Neural cell (in vitro differentiated cells): Measurements from ENCODE around the gene FGL2.

ENCODE experiments used
- EP300 ChIP-seq: fragments of 450-650 bp; conservative IDR thresholded peaks from 2 replicates; pipeline ENCODE4 v1.6.1; 2014; ENCODE audit warnings: antibody characterized with exemption, mild to moderate bottlenecking, moderate library complexity; ENCODE audit not compliant: poor library complexity, severe bottlenecking
- EZH2 ChIP-seq: fragments of 200-600, 300-800 bp; shearing (Covaris generic), sonication (generic); IDR thresholded peaks from 2 replicates; pipeline ENCODE4 v1.6.1; 2014; ENCODE audit warnings: antibody characterized with exemption, low read length, borderline replicate concordance, mild to moderate bottlenecking; ENCODE audit not compliant: insufficient read depth, poor library complexity, severe bottlenecking
- POLR2AphosphoS5 ChIP-seq: IDR thresholded peaks from 2 replicates; pipeline ENCODE4 v1.6.1; 2012
- TF ChIP-seq, protein P1 (sequence below): fragments of 450-650 bp; IDR thresholded peaks from 2 replicates; pipeline ENCODE4 v1.5.1; 2014; ENCODE audit warnings: antibody characterized with exemption, mild to moderate bottlenecking, moderate library complexity; ENCODE audit not compliant: poor library complexity, severe bottlenecking

DNA sequence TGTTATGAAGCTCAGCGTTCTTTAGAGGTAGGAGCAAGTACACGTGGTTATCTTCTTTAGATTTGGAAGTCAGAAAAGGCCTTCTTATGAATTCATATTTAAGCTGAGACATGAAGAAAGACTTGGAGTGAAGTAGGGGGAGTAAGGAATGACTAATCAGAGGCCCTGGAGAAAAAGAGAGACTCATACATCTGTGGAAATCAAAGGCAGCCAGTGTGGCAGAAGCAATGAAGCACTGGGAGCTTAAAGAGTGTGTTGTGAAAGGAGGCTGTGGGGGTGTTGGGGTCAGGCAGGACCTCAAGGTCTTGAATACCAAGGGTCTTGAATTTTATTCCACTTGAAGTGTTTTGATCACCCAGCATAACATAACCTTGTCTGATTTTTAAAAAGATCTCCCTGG lies 35.7 kb upstream of the FGL2 start:
- TF ChIP-seq, protein P1, sequence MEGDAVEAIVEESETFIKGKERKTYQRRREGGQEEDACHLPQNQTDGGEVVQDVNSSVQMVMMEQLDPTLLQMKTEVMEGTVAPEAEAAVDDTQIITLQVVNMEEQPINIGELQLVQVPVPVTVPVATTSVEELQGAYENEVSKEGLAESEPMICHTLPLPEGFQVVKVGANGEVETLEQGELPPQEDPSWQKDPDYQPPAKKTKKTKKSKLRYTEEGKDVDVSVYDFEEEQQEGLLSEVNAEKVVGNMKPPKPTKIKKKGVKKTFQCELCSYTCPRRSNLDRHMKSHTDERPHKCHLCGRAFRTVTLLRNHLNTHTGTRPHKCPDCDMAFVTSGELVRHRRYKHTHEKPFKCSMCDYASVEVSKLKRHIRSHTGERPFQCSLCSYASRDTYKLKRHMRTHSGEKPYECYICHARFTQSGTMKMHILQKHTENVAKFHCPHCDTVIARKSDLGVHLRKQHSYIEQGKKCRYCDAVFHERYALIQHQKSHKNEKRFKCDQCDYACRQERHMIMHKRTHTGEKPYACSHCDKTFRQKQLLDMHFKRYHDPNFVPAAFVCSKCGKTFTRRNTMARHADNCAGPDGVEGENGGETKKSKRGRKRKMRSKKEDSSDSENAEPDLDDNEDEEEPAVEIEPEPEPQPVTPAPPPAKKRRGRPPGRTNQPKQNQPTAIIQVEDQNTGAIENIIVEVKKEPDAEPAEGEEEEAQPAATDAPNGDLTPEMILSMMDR, result no peak
- TF ChIP-seq EZH2, result no peak
- TF ChIP-seq POLR2AphosphoS5, result no peak
- TF ChIP-seq EP300, result no peak
